ENCODE data around the gene SASH1. TPM values are rescaled to one million over a fixed set of nuclear protein-coding genes. Genes with fewer than 3 reads are reported as not detected.

SASH1 gene
- total RNA-seq, 1 experiment from 2014 or later, result 9.8 TPM

DNA sequence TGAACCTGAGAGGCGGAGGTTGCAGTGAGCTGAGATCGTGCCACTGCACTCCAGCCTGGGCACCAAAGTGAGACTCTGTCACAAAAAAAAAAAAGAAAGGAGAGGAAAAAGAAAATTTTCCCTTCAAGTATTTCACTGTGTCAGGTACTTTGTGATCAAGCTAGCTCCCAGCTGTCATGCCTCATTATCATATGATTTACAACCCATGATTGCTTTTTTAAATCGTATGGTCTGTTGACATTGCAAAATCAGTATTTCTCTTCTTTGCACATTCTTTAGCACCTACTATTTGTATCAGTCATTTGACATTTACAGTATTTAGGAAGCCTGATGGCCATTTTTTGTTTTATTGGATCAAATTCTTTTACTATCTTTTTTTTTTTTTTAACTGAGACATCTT lies 22.4 kb downstream of the SASH1 start:
- Histone ChIP-seq H3K4me3 (ENCODE audit: low read length) (no peak overlapping the region), H3K27ac (ENCODE audit: low read length) (no peak overlapping the region), H3K4me1 (ENCODE audit: insufficient read depth, low read length) (no peaks in the 10 kb centered on the region), H3K36me3 (ENCODE audit: low read depth, low read length) (no peaks in the 10 kb centered on the region), H3K9me3 (ENCODE audit: low read length) (no peaks in the 10 kb centered on the region), H3K4me2 (ENCODE audit: low read length) (no peak overlapping the region), H3K9ac (ENCODE audit: low read length) (no peak overlapping the region), H3K9me2 (replicated peaks; ENCODE audit: low read length) (no peaks in the 10 kb centered on the region), H2AFZ (ENCODE audit: low read length) (no peak overlapping the region), H4K20me1 (ENCODE audit: low read length) (no peaks in the 10 kb centered on the region), H3F3A (ENCODE audit: low read length, unreplicated experiment) (no peaks in the 10 kb centered on the region), H3K27me3 (ENCODE audit: low read length) (no peaks in the 10 kb centered on the region), H3K79me2 (ENCODE audit: low read length) (no peaks in the 10 kb centered on the region)
- no peak for DNase-seq
- CTCF ChIA-PET, result no interaction called here
- POLR2A ChIA-PET (ENCODE audit: unreplicated experiment), result no interaction called here
- ATAC-seq, result no peak
- no TSS peak for BruUV-seq (replicated peaks)
- no peak for TF ChIP-seq EZH2phosphoT487 (IDR thresholded peaks at IDR 0.05; ENCODE audit: borderline replicate concordance, low read length)
- TF ChIP-seq, protein P1, sequence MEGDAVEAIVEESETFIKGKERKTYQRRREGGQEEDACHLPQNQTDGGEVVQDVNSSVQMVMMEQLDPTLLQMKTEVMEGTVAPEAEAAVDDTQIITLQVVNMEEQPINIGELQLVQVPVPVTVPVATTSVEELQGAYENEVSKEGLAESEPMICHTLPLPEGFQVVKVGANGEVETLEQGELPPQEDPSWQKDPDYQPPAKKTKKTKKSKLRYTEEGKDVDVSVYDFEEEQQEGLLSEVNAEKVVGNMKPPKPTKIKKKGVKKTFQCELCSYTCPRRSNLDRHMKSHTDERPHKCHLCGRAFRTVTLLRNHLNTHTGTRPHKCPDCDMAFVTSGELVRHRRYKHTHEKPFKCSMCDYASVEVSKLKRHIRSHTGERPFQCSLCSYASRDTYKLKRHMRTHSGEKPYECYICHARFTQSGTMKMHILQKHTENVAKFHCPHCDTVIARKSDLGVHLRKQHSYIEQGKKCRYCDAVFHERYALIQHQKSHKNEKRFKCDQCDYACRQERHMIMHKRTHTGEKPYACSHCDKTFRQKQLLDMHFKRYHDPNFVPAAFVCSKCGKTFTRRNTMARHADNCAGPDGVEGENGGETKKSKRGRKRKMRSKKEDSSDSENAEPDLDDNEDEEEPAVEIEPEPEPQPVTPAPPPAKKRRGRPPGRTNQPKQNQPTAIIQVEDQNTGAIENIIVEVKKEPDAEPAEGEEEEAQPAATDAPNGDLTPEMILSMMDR (conservative IDR thresholded peaks at IDR 0.05; ENCODE audit: low read depth, low read length), result no peak
- TF ChIP-seq EZH2 (IDR thresholded peaks at IDR 0.05; ENCODE audit: low read length, unreplicated experiment), result no peak
- intact Hi-C loops (cut with micrococcal nuclease), result no loop called here

DNA sequence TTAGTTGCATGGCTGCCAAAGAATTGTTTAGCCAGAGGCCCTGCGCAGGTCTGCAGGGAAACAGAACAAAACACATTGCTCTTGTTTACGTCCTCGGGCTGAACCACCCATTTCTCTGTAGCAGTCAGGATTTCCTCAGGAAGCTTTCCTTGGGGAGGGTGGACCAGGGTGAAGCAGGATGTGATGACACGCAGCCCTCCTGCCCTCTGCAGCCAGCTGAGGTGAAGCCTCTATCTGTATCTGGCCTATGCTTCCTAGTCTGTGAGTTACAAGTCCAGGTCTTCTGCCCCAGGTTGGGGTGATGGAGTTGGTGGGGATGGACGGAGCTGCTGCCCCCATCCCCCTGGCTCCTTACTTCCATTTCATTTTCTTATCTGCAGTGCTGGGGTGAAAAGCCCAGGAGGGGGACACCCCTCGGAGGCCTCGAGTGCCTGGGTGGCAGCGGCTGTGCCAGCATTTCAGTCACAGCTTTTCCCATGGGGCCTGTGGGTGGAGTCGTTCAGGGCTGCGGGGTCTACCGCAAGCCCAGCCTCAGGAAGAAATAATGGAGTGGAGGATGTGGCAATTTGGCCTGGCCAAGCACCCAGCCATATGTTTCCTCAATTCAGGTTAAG lies 24.9 kb downstream of the SASH1 start:
- Histone ChIP-seq H3K36me3 (ENCODE audit: low read depth, low read length) (no peaks in the 10 kb centered on the region), H3K9me2 (replicated peaks; ENCODE audit: low read length) (no peaks in the 10 kb centered on the region), H3K27me3 (ENCODE audit: low read length) (no peaks in the 10 kb centered on the region), H2AFZ (ENCODE audit: low read length) (no peak overlapping the region), H3F3A (ENCODE audit: low read length, unreplicated experiment) (no peaks in the 10 kb centered on the region), H3K9me3 (ENCODE audit: low read length) (no peaks in the 10 kb centered on the region), H3K4me1 (ENCODE audit: insufficient read depth, low read length) (no peaks in the 10 kb centered on the region), H4K20me1 (ENCODE audit: low read length) (no peaks in the 10 kb centered on the region), H3K79me2 (ENCODE audit: low read length) (no peaks in the 10 kb centered on the region), H3K4me2 (ENCODE audit: low read length) (no peak overlapping the region), H3K4me3 (ENCODE audit: low read length) (no peak overlapping the region), H3K9ac (ENCODE audit: low read length) (no peak overlapping the region), H3K27ac (ENCODE audit: low read length) (no peak overlapping the region)
- POLR2A ChIA-PET (ENCODE audit: unreplicated experiment), result interaction anchor here (0.6 kb wide), 1 partner anchor 60 kb away, joined by 4 read pairs; no protein-coding TSS in a partner anchor
- TF ChIP-seq EZH2 (IDR thresholded peaks at IDR 0.05; ENCODE audit: low read length, unreplicated experiment) (no peak), EZH2phosphoT487 (IDR thresholded peaks at IDR 0.05; ENCODE audit: borderline replicate concordance, low read length) (no peak)
- TF ChIP-seq, protein P1 (conservative IDR thresholded peaks at IDR 0.05; ENCODE audit: low read depth, low read length), result no peak
- BruUV-seq (replicated peaks), result no TSS peak
- intact Hi-C loops (cut with micrococcal nuclease), result no loop called here
- CTCF ChIA-PET, result no interaction called here
- ATAC-seq, result peak; percentile 76
- peak; percentile 9 for DNase-seq

- no peak overlapping the region for H3K9ac ChIP-seq (ENCODE audit: low read length)
- H3K4me1 ChIP-seq (ENCODE audit: insufficient read depth, low read length), result no peaks in the 10 kb centered on the region
- no peaks in the 10 kb centered on the region for H3K9me3 ChIP-seq (ENCODE audit: low read length)
Observed at GRCh38 chr6:148370176-148370575, 27.5 kb downstream of the SASH1 start.

More at GRCh38 chr6:148370176-148370575, 27.5 kb downstream of the SASH1 start:
- Histone ChIP-seq H3K4me3 (ENCODE audit: low read length) (no peak overlapping the region), H3K27ac (ENCODE audit: low read length) (no peak overlapping the region), H3K36me3 (ENCODE audit: low read depth, low read length) (no peaks in the 10 kb centered on the region), H3K27me3 (ENCODE audit: low read length) (no peaks in the 10 kb centered on the region), H3K9me2 (replicated peaks; ENCODE audit: low read length) (no peaks in the 10 kb centered on the region), H3K4me2 (ENCODE audit: low read length) (no peak overlapping the region), H3K79me2 (ENCODE audit: low read length) (no peaks in the 10 kb centered on the region), H2AFZ (ENCODE audit: low read length) (no peak overlapping the region), H3F3A (ENCODE audit: low read length, unreplicated experiment) (no peaks in the 10 kb centered on the region), H4K20me1 (ENCODE audit: low read length) (no peaks in the 10 kb centered on the region)
- BruUV-seq (replicated peaks), result no TSS peak
- POLR2A ChIA-PET (ENCODE audit: unreplicated experiment), result no interaction called here
- intact Hi-C loops (cut with micrococcal nuclease), result no loop called here
- ATAC-seq (no peak), DNase-seq (no peak)
- TF ChIP-seq EZH2phosphoT487 (IDR thresholded peaks at IDR 0.05; ENCODE audit: borderline replicate concordance, low read length) (no peak), EZH2 (IDR thresholded peaks at IDR 0.05; ENCODE audit: low read length, unreplicated experiment) (no peak)
- TF ChIP-seq, protein P1 (conservative IDR thresholded peaks at IDR 0.05; ENCODE audit: low read depth, low read length), result no peak
- CTCF ChIA-PET, result no interaction called here

All from PC-3 (cell line).